Stimulated activated CD4-positive, alpha-beta T cell treated with anti-CD3 and anti-CD28 coated beads, TNF-alpha, amount 100 ng/mL, for 24 hours (primary cell): ENCODE data around the gene LIPC.
"Not testable (repeated sequence)": the region's sequence is repeated elsewhere in the genome, so short reads cannot be mapped to it uniquely, and the experiment has no call there.

ENCODE experiments used
- DNase-seq, 3 experiments: peaks; one replicate each; pipeline ENCODE4 v3.0.0-alpha.2; 2020; ENCODE audit warnings: low read depth in 3 of 3

Gene LIPC

DNA sequence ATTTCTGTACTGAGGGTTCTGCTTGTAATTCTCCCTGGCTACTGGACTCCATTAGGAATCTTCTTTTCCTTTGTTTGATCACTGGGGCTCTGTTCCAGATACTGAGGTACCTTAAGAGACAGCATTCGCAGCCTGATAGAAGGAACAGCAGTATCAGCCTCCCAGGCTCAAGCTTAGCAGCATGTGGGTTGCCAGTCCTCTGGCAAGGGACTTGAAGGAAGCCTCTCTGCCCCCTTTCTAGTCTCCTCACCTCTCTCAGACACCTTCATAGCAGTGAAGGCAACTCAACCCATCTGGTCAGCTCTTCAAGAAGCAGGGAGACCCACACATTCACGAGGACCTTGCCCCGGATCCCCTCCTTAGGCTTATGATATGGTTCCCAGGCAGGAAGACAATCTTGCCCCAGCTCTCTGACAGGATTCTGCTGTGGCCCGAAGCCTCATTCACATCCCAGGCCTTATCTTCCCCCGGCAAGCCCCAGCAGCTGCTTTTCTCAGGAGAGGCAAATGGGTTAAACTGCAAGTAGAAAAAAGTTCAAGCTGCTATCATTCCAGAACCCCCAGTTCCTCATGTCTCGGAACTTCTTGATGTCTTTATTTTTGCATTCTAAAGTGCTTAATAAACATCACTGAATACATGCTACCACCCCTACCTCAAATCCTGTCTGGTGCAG is 153.1 kb downstream of the LIPC start:
- DNase-seq, result no peak

DNA sequence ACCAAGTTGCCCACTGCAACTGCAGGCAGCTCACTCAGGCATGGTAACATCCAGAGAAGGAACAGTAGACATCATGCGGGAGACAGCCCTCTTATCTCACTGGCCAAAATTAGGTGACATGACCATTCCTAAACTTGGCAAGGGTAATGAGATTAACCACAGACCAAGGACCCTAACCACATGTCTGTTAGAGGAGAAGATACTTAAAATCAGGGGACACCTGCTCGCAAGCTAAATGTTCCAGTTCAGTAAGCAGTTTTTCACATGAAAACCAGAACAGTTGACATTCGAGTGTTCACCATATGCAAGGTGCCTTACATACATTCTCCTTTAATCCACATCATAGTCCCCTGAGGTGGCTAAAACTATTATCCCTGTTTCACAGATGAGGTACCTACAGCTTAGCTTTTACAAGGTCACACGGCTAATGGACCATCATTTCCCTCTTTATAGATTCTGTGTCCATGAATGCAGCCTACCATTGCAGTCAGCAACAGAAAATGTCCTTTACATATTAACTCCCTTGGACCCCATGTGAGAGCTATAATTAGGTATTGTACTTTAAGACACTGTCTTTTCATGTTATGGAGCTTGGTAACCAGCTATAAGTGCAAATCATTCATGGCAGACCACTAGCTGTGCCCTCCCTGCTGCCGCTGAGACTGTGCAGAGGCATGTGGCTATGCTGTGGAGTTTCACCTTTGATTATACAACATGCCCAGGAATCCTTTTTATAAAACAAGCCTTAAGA is 154.1 kb downstream of the LIPC start:
- DNase-seq, result no peak

DNA sequence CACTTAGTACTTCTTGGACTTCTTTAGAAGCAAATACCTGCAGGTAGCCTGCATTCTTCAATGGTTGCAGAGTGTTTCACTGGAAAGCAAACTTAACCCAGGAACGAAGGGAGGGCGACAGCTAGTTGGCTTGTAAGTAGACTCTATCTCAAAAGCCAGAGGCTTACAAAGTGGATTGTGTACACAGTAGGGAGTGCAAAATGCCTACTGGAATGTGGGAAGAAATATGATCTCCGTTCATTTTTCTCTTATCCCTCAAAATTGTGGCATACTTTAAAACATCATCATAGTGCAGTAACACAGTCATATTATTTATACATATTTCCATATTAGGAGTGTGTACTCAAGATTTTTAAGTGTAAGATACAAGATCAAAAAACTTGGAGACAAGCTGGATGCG is 155.7 kb downstream of the LIPC start:
- DNase-seq, result no peak

DNA sequence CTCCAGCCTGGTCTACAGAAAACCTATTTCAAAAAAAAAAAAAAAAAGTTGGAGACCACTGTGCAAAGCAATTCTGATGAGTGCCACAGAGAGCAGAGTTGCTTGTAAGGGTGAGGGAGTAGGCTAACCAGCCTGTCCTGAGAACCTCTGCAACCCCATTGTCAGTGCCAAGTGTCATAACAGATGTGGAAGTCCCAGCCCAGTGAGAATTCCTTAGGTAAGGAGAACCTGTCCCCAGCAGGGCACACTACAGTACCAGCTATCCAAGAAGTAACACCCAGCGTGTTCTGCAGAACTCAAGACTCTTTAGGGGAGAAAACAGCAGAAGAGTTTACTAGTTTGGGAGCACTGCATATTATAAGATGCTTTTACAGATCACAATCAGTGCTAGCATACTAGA is 156.3 kb downstream of the LIPC start:
- no peak for DNase-seq

DNA sequence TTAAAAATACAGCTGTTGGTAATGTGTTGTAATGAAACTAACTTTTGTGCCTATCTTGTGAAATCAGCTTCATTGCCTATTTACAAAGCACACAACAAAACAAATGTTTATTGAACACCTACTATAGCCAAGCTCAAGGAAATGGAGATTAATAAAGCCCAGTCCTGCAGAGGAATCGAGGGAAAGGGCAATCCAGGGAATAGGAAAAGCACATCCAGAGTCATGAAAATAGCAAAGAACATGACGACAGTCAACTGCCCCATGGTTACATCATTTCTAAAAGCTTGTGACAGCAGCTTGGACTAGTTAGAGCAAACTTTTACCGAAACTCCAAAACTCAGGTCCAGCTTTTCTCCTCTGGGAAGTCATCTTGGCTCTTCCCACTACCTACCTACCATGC is 157.3 kb downstream of the LIPC start:
- no peak for DNase-seq

DNA sequence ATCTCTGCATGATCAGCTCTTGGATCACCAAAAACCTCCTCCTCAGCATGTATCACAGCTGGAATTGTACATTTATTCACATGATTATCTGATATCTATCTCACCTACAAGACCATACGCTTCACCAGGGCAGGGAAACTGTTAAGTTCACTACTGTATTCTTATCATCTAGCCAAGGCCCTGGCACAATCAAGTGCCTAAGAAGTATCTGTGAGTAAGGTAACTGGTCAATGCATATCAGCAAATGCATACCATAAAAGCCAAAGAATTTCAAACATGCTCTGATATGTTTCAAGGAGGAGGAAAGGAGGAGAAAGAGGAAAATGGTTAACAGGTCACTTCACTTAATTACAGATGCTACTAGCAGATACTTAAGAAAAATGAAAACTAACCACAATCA is 158.4 kb downstream of the LIPC start:
- no peak for DNase-seq

DNA sequence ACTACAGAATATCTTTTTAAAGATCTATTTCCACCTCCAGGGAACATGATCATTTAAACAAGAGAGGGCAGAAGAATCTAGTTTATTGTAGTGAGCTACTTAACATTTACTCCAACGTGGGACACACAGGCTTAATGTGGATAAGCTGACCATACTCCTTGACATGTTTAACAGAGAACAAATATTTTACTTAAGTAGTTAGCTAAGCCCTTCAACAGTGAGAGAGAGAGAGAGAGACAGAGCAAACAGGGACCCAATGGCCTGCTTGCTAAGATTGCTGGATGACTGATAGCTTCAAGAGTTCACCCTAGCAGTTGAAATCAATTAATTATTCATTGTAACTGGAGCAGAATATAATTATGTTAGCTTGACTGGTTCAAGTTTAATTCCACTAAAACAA is 159.1 kb downstream of the LIPC start:
- no peak for DNase-seq

DNA sequence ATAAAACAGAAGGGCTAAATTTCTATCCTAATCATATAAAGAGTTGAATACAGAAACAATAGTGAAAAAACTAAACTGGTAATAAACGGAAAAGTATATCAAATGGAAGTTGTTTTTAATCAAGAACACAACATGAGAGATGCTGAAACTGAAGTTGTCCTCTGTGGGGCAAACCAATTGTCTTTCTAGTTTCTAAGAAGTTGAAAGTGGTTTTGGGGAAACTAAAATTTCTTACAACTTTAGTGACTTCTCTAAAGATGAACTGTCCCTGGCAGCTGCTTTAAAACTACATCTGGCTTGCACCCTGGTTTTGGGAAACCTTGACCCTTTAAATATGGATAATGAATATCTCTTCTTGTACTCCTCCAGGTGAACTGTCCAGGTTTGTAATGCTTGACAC is 162.1 kb downstream of the LIPC start:
- DNase-seq, result no peak

DNA sequence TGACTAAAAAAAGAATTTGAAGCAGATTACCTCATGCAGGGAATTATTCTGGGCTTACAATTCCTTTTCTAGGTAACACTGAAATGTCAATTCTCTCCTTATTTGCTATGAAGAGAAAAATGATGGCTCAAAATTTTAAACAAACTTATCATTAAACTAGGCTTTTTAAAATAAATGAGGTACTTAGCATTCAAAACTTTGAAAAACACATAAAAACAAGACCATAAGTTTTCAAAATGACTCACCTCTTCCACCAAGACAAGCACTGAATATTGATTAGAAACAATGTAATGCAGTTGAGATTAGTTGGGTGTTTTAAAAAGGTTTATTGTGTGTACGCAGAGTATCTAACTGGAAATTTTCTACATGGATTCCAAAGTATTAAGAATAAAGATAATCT is 163.1 kb downstream of the LIPC start:
- no peak for DNase-seq

DNA sequence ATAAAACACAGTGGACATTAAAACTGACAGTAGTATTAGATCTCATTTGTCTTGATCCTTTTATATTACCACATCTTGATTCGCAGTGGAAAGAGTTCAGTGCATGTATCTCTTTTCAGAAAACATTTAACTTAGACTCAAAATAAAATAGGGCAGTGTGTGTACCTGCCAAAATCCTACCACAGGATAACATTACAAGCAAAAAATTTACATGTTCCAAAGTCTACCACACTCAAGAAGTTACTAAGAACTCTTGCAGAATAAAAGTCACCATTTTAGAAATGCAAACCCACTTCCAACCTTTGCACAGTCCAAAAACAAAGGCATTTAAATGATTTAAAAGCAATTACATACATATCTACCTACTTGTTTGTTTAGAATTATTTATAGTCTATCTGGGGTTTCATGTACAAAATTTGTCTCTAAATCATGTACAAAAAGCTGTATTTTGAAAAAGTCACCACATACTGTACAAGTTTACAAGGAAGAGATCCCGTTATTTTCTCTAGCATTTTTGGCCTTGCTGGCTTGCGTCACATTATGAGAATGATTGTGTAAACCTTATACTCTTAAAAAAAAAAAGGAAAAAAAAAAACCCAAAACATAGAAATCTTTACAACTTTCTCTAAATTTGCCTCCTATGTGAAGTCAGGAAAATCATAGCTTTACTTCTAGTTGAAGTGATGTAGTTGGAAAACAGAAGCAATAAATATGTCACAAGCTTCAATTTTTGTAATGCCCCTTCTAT is 163.9 kb downstream of the LIPC start:
- no peak for DNase-seq

DNA sequence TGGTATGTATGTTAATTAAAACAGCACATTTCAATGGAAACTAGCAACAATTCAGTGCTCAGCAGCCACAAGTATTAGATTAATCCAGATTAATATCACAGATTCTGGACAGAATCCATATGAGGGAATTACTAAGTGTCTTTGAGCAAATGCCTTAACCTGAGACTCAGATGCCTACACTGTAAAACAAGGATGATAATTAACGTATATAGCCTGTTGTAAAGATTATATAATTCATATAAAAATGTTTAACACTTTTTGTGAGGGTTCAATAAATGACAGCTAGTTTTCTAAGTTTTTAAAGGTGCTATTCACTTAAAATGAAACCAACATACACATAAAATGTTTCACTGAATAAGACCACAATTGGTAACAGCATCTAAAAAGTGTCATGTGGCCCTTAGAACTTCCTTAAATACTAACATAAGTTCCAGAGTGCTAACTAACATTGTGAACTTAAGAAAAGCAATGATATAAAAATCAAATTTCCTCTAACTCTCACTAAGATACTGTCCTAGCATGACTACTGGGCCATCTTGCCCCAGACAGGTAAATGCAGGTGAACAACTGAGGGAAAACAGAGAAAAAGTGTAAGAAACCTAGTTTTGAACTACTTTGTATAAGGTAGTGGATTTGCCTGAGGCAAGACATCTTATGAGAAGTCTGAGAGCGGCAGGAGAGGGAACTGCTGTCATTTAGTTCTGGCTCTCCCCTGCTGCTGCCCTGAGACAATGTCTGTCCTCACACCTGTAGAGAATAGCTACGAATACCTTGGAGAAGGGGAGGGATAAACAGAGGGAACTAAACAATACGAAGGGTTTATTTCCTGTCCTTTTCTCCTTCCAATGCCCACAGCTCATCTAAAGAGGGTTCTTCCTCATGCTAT is 166.4 kb downstream of the LIPC start:
- DNase-seq, result no peak

DNA sequence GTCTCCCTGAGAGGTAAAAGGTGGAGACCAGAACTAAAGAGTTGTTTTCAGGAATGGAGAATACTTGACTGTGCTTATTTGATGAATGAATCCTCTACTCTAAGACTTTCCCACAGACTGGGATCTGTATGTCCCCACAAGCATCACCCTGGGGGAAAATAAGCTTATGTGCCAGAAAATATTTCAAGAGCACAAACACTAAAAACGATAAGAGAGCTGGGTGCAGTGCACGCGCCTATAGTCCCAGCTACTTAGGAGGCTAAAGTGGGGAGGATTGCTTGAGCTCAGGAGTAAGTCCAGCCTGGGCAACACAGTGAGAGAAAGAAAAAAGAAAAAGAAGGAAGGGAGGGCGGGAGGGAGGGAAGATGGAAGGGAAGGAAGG is 167.0 kb downstream of the LIPC start:
- DNase-seq, result no peak

DNA sequence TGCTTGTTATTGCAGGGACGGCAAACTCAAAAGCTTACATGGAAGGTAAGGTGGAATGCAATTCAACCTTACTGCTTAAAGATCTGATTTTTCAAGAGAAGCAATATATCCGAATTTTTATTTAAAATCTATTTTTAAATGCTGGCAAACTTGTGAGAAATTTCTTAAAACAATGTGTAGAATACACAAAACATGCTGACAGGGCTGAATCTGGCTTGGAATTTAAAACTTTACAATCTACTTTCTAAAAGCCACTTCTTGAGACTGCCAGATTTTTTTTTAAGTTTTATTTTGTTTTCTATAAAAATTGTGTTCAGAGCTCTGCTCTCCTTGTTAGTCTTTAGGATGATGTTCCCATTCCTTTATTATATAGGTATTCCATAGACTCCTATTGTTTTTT is 171.0 kb downstream of the LIPC start:
- no peak for DNase-seq

DNA sequence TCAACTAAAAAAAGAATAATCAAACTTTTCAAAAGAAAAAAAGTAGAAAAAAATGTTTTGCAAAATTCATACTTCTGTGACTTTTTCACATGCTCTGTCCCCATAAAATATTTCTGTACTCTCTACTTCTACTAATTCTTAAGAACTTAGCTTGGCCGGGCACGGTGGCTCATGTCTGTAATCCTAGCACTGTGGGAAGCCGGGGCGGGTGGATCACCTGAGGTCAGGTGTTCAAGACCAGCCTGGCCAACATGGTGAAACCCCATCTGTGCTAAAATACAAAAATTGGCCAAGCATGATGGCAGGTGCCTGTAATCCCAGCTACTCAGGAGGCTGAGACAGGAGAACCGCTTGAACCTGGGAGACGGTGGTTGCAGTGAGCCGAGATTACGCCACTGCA is 172.1 kb downstream of the LIPC start:
- DNase-seq, result not testable (repeated sequence)

DNA sequence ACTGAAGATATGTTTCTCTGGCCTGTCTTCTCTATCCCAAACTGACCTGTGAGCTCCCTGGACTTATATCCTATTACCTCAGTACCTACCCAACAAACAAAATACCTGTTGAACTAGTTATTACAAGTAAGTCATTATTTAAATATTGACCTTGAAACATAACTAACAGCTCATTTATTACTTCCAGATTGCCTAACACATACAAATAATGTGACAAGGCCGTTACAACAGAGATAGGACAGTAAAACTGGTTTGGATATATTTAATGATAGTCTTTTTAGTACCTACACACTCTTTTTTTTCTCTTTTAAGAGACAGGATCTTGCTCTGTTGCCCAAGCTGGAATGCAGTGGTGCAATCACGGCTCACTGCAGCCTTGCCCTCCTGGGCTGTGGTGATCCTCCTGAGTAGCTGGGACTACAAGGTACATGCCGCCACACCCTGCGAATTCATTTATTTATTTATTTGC is 172.7 kb downstream of the LIPC start:
- no peak for DNase-seq

DNA sequence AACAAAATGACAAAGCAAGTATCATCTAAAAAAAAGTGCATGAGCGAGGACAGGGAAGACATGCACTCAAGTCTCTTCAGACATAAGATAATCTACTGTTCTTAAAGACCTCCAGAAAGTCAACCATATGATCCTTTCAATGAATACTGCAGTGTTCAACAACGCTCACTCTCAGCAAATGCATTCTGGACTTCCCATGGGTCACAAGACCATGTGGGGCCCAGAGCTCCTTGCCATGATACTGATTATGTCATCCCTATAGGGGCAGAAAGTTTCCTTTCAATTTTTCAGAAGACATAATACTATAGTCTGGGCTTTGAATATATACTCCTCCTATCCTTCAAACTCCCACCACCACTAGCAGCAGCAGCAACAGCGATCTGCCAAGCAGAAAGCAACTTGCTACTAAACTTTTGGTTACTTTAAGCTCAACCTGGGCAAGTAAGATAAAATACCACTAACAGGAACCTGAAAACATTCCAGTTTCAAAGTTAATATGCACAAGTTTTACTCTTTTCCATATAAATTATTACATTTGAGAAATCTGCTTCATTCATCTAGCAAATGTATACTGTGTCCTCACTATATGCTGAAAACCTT is 174.2 kb downstream of the LIPC start:
- no peak for DNase-seq

DNA sequence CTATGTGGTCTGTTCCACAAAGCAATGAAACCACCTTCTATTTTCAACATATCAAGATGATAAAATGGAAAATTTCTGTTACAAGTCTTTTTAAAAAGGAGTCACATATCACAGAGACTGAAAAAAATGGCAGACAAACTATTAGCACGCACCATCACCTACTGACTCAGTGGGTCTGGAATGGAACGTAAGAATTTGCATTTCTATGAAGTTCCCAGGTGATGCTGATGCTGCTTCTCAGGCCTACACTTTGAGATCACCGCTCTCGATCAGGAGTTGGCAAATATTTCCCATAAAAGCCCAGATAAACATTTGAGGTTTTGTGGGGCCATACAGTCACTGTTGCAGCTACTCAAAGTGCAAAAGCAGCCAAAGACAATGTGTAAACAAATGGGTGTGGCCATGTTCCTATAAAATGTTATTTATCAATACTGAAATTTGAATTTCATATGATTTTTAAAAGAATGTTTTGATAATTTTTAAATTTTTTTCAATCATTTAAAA is 174.8 kb downstream of the LIPC start:
- no peak for DNase-seq

DNA sequence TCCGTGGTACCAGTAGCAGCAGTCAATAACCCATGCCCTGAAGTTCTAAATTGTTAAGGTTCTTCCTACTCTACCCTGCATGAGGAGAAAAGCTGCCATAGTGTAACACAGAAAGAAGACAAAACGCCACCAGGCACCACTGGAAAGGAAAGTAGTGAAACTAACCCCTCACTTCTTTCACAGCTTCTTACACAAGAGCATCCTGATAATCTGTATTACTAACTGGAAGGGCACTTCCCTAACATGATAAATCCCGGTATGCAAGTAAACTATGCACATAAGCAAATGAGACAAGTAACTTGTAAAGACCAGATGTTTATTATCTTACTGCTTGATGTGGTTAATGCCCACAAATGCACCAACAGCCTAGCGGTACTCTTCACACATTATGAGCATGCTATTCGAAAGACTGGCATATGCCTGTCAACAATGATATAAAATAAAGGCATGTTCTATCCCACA is 176.4 kb downstream of the LIPC start:
- DNase-seq, result no peak

DNA sequence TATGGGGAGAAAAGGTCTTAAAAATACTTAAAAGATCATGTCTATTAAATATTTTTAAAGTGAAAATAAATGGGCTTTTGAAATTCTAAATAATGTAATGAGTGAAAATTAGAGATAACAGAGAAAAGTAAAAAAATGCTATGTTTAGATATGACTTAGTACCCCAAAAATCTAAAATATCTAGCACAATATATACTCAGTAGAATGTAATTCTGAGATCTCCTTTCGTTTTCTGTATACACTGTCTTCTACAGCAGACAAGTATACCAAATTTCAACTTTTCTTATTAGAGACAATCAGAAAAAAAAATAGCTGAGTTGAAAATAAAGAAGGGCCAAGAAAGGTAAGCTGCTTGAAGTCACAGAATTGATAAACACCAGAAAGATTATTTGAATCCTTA is 176.9 kb downstream of the LIPC start:
- no peak for DNase-seq

DNA sequence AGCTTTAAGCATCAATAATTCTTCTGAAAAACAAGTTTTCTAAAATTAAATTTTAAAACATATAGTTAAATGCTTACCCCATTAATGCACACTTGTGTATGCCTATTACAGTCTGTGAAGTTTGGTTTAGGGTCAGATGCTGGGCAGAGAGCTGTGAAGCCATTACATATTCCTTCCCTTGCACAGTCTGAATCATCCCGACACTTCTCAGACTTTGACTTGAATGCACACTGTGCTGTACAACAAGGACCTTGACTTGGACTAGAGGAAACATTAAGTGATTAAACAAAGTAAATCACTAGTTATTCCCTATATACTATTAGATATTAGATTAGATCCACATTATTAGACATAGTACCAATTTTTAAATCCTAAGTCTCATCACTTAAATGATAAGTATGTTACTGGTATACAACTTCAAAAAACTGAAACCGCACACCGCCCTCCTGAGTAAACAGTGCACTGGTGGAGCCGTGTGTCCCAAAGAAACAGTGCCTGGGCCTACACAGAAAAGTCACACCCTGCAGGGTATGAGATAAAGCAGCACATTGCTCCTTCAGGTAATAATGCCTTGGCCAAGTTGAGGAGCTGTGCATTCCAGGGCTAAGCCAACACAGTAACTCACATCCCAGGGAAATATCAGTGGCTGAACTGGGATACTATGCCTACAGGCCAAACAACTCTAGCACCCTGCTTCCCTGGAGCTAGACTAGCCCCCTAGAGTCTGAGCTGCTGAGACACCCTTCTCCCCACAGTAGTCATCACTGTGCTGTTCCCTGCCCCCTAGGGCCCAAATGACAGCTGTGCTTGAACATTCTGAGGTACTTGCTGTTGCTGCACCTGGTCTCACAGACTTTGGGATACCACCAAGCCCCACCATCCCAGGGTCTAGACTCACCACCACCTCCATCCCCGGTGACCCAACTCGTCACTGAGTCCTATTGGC is 180.2 kb downstream of the LIPC start:
- DNase-seq, result no peak
